GM21529 (cell line): ENCODE results near the gene CLDN10.
A peak's percentile ranks its signal among the peaks of the same experiment; 100 is the strongest.
"Not testable (repeated sequence)": the region's sequence is repeated elsewhere in the genome, so short reads cannot be mapped to it uniquely, and the experiment has no call there.

Source experiments
- ATAC-seq: cut with Tn5 transposase; IDR thresholded peaks from one replicate; pipeline ENCODE4 v1.9.1; 2021; ENCODE audit not compliant: unreplicated experiment

Gene CLDN10

GRCh38 chr13:95540888-95541287 lies 11.6 kb upstream of the CLDN10 start:
- ATAC-seq, result no peak

GRCh38 chr13:95541308-95541707 lies 11.2 kb upstream of the CLDN10 start:
- ATAC-seq, result no peak

- no peak for ATAC-seq
These were observed 10.5 kb upstream of the CLDN10 start for GRCh38 chr13:95541911-95542474.

- ATAC-seq, result no peak
These were observed 8.2 kb upstream of the CLDN10 start for GRCh38 chr13:95544293-95544692.

- no peak for ATAC-seq
These were observed 5.6 kb upstream of the CLDN10 start for GRCh38 chr13:95546919-95547318.

GRCh38 chr13:95547531-95548167 lies 4.9 kb upstream of the CLDN10 start:
- ATAC-seq, result no peak

- ATAC-seq, result no peak
These were observed 347 bp upstream of the CLDN10 start for GRCh38 chr13:95552208-95552538.

GRCh38 chr13:95553581-95554385 lies 1.3 kb downstream of the CLDN10 start:
- no peak for ATAC-seq

- ATAC-seq, result no peak
These were observed 4.5 kb downstream of the CLDN10 start for GRCh38 chr13:95557013-95557412.

- ATAC-seq, result no peak
These were observed 6.6 kb downstream of the CLDN10 start for GRCh38 chr13:95559100-95559499.

GRCh38 chr13:95560387-95560786 lies 7.9 kb downstream of the CLDN10 start:
- no peak for ATAC-seq

GRCh38 chr13:95564091-95564490 lies 11.6 kb downstream of the CLDN10 start:
- no peak for ATAC-seq

GRCh38 chr13:95564733-95565291 lies 12.3 kb downstream of the CLDN10 start:
- no peak for ATAC-seq

GRCh38 chr13:95565758-95566157 lies 13.2 kb downstream of the CLDN10 start:
- not testable (repeated sequence) for ATAC-seq

GRCh38 chr13:95568131-95568530 lies 15.6 kb downstream of the CLDN10 start:
- no peak for ATAC-seq

GRCh38 chr13:95570016-95570415 lies 17.5 kb downstream of the CLDN10 start:
- no peak for ATAC-seq

GRCh38 chr13:95571941-95572340 lies 19.4 kb downstream of the CLDN10 start:
- no peak for ATAC-seq

GRCh38 chr13:95573221-95573620 lies 20.7 kb downstream of the CLDN10 start:
- no peak for ATAC-seq

- peak; percentile 94 for ATAC-seq
These were observed 26.8 kb downstream of the CLDN10 start for GRCh38 chr13:95579303-95579702.

- no peak for ATAC-seq
These were observed 33.3 kb downstream of the CLDN10 start for GRCh38 chr13:95585867-95586266.

GRCh38 chr13:95588134-95588533 lies 35.6 kb downstream of the CLDN10 start:
- ATAC-seq, result no peak

GRCh38 chr13:95588721-95589120 lies 36.2 kb downstream of the CLDN10 start:
- no peak for ATAC-seq
